ENCODE data around the gene LRRC4B. TPM values are rescaled to one million over a fixed set of nuclear protein-coding genes. Genes with fewer than 3 reads are reported as not detected.

The LRRC4B gene
- total RNA-seq, 4 donors from 2014 or later = 0.18 to 1.5 (median 0.44) TPM

- TF ChIP-seq POLR2A (IDR thresholded peaks at IDR 0.05) (no peak), CTCF (IDR thresholded peaks at IDR 0.05) (no peak)
- Histone ChIP-seq H3K4me3 (peak overlapping the region; percentile 65 to 90 (median 74)), H3K4me1 (peaks cover 7 to 25% (median 8%) of the 10 kb centered on the region in 3 donors), H3K27ac (peak overlapping the region; percentile 83 to 93 (median 87)), H3K9me3 (no peaks in the 10 kb centered on the region), H3K27me3 (peaks cover 0 to 14% (median 0%) of the 10 kb centered on the region in 4 donors), H3K36me3 (peaks cover 0 to 13% (median 0%) of the 10 kb centered on the region in 3 donors)
- 0 to 3% methylated on average over 5 to 8 of the region's 10 CpGs for WGBS, 2 donors
- DNase-seq = no peak
- intact Hi-C loops (cut with DNase I) = no loop called here
Observed at GRCh38 chr19:50510700-50511068, 57.6 kb downstream of the LRRC4B start.

- Histone ChIP-seq H3K27me3 (peaks cover 0 to 14% (median 0%) of the 10 kb centered on the region in 4 donors), H3K36me3 (peaks cover 0 to 16% (median 0%) of the 10 kb centered on the region in 3 donors), H3K27ac (peak overlapping the region; percentile 83 to 93 (median 87)), H3K4me1 (peaks cover 7 to 25% (median 8%) of the 10 kb centered on the region in 3 donors), H3K9me3 (no peaks in the 10 kb centered on the region), H3K4me3 (peak overlapping the region; percentile 65 to 90 (median 74))
- DNase-seq = no peak
- TF ChIP-seq CTCF (IDR thresholded peaks at IDR 0.05) (no peak), POLR2A (IDR thresholded peaks at IDR 0.05) (no peak)
- WGBS, 2 donors = 68 to 84% methylated on average over 6 to 10 of the region's 26 CpGs
- intact Hi-C loops (cut with DNase I) = no loop called here
Observed at GRCh38 chr19:50510121-50510670, 58.0 kb downstream of the LRRC4B start.

GRCh38 chr19:50509366-50509765, 58.9 kb downstream of the LRRC4B start:
- intact Hi-C loops (cut with DNase I) = no loop called here
- WGBS, 2 donors = 81 to 84% methylated on average over 8 to 11 of the region's 11 CpGs
- Histone ChIP-seq H3K27me3 (peaks cover 0 to 8% (median 0%) of the 10 kb centered on the region in 4 donors), H3K4me3 (no peak overlapping the region), H3K4me1 (peaks cover 7 to 25% (median 8%) of the 10 kb centered on the region in 3 donors), H3K9me3 (no peaks in the 10 kb centered on the region), H3K36me3 (peaks cover 0 to 16% (median 0%) of the 10 kb centered on the region in 3 donors), H3K27ac (no peak overlapping the region)
- no peak for TF ChIP-seq POLR2A (IDR thresholded peaks at IDR 0.05)
- TF ChIP-seq CTCF (IDR thresholded peaks at IDR 0.05) = no peak
- no peak for DNase-seq

GRCh38 chr19:50508843-50509190, 59.4 kb downstream of the LRRC4B start:
- Histone ChIP-seq H3K4me3 (no peak overlapping the region), H3K4me1 (peaks cover 7 to 25% (median 8%) of the 10 kb centered on the region in 3 donors), H3K36me3 (peaks cover 0 to 16% (median 0%) of the 10 kb centered on the region in 3 donors), H3K9me3 (no peaks in the 10 kb centered on the region), H3K27ac (no peak overlapping the region), H3K27me3 (peaks cover 0 to 3% (median 0%) of the 10 kb centered on the region in 4 donors)
- WGBS, 2 donors = 77 to 92% methylated on average over 3 of the region's 3 CpGs
- intact Hi-C loops (cut with DNase I) = no loop called here
- DNase-seq = no peak
- TF ChIP-seq POLR2A (IDR thresholded peaks at IDR 0.05) = no peak
- TF ChIP-seq CTCF (IDR thresholded peaks at IDR 0.05) = no peak

GRCh38 chr19:50507376-50507775, 60.9 kb downstream of the LRRC4B start:
- DNase-seq = no peak
- Histone ChIP-seq H3K9me3 (no peaks in the 10 kb centered on the region), H3K4me3 (no peak overlapping the region), H3K27ac (no peak overlapping the region), H3K36me3 (peaks cover 0 to 16% (median 0%) of the 10 kb centered on the region in 3 donors), H3K4me1 (peaks cover 7 to 25% (median 8%) of the 10 kb centered on the region in 3 donors), H3K27me3 (no peaks in the 10 kb centered on the region)
- intact Hi-C loops (cut with DNase I) = no loop called here
- TF ChIP-seq CTCF (IDR thresholded peaks at IDR 0.05) (no peak), POLR2A (IDR thresholded peaks at IDR 0.05) (no peak)
- WGBS, 2 donors = 88 to 97% methylated on average over 1 to 6 of the region's 8 CpGs
